Hepatocyte (in vitro differentiated cells): ENCODE results near the gene LIN7C.

ENCODE experiments used
- CTCF ChIP-seq: fragments of 200-600 bp; sonication (generic); IDR thresholded peaks from 2 replicates; pipeline ENCODE4 v1.5.1; 2016; ENCODE audit warnings: antibody characterized with exemption, mild to moderate bottlenecking; ENCODE audit not compliant: poor library complexity
- EZH2 ChIP-seq: fragments of 200-600 bp; sonication (generic); IDR thresholded peaks from 2 replicates; pipeline ENCODE4 v1.6.1; 2016; ENCODE audit warnings: antibody characterized with exemption, mild to moderate bottlenecking, borderline replicate concordance
- EZH2phosphoT487 ChIP-seq: fragments of 200-600 bp; sonication (generic); IDR thresholded peaks from one replicate; pipeline ENCODE4 v1.6.1; 2018; ENCODE audit warnings: antibody characterized with exemption, mild to moderate bottlenecking, low read depth, moderate library complexity; ENCODE audit not compliant: unreplicated experiment, severe bottlenecking

GRCh38 chr11:27467181-27467913 lies 39.2 kb downstream of the LIN7C start:
- TF ChIP-seq CTCF (no peak), EZH2 (no peak), EZH2phosphoT487 (no peak)
